OCI-LY3 (cell line): ENCODE results near the gene IRF1.
"Not testable (repeated sequence)": the region's sequence is repeated elsewhere in the genome, so short reads cannot be mapped to it uniquely, and the experiment has no call there.

Experiments
- CTCF ChIP-seq: fragments of 200-600, 300-600 bp; sonication (generic); IDR thresholded peaks from 2 replicates; pipeline ENCODE4 v1.5.1; 2014; ENCODE audit warnings: antibody characterized with exemption, low read length, low read depth
- EZH2phosphoT487 ChIP-seq: fragments of 200-600 bp; shearing (Covaris generic); IDR thresholded peaks from 2 replicates; pipeline ENCODE4 v1.6.1; 2018; ENCODE audit warnings: antibody characterized with exemption, mixed run types, low read depth

GRCh38 chr5:132484876-132485640 is 5.5 kb downstream of the IRF1 start:
- TF ChIP-seq CTCF, EZH2phosphoT487: not testable (repeated sequence)
